ENCODE results near the gene CCDC12. TPM values are rescaled to one million over a fixed set of nuclear protein-coding genes. Genes with fewer than 3 reads are reported as not detected.
A peak's percentile ranks its signal among the peaks of the same experiment; 100 is the strongest.

Gene CCDC12
- total RNA-seq, 4 donors from 2014 or later: 36.9 to 59.4 (median 50.2) TPM

DNA sequence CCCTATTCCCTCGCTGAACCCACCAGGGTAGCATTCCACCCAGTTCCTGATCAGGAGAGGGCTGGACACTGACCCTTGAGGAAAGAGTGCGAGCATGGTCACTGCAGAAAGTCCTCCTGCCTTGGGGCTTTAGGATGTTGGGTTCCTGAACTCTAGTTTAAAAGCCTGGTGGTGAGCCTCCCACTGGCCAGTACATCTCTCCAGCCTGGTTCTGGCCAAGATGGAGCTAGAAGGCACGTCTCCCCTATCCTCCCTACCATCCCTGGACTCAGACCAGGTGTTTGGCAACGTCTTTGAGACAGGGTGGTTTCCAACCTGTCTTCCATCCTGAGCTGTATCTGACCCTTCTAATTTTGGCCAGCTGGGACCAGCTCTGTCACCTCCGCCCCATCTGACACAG, 34.4 kb upstream of the CCDC12 start:
- Histone ChIP-seq H3K27ac (peak overlapping the region in 1 of 4 donors; percentile 92), H3K4me1 (peaks cover 0 to 16% (median 2%) of the 10 kb centered on the region in 4 donors), H3K9me3 (no peaks in the 10 kb centered on the region), H3K27me3 (no peaks in the 10 kb centered on the region), H3K36me3 (peaks cover 0 to 48% (median 0%) of the 10 kb centered on the region in 3 donors), H3K4me3 (no peak overlapping the region)
- TF ChIP-seq POLR2A (IDR thresholded peaks at IDR 0.05) (no peak), EP300 (IDR thresholded peaks at IDR 0.05) (no peak)
- TF ChIP-seq, protein P1, sequence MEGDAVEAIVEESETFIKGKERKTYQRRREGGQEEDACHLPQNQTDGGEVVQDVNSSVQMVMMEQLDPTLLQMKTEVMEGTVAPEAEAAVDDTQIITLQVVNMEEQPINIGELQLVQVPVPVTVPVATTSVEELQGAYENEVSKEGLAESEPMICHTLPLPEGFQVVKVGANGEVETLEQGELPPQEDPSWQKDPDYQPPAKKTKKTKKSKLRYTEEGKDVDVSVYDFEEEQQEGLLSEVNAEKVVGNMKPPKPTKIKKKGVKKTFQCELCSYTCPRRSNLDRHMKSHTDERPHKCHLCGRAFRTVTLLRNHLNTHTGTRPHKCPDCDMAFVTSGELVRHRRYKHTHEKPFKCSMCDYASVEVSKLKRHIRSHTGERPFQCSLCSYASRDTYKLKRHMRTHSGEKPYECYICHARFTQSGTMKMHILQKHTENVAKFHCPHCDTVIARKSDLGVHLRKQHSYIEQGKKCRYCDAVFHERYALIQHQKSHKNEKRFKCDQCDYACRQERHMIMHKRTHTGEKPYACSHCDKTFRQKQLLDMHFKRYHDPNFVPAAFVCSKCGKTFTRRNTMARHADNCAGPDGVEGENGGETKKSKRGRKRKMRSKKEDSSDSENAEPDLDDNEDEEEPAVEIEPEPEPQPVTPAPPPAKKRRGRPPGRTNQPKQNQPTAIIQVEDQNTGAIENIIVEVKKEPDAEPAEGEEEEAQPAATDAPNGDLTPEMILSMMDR (IDR thresholded peaks at IDR 0.05): no peak
- no peak for DNase-seq (ENCODE audit: low spot score in 2 of 2)
- 90 to 93% methylated on average over 5 of the region's 5 CpGs for WGBS, 2 donors

- DNase-seq (ENCODE audit: low spot score in 2 of 2): no peak
- no peaks in the 10 kb centered on the region for H3K27me3 ChIP-seq
Measured at GRCh38 chr3:47010111-47010712, 33.7 kb upstream of the CCDC12 start.

DNA sequence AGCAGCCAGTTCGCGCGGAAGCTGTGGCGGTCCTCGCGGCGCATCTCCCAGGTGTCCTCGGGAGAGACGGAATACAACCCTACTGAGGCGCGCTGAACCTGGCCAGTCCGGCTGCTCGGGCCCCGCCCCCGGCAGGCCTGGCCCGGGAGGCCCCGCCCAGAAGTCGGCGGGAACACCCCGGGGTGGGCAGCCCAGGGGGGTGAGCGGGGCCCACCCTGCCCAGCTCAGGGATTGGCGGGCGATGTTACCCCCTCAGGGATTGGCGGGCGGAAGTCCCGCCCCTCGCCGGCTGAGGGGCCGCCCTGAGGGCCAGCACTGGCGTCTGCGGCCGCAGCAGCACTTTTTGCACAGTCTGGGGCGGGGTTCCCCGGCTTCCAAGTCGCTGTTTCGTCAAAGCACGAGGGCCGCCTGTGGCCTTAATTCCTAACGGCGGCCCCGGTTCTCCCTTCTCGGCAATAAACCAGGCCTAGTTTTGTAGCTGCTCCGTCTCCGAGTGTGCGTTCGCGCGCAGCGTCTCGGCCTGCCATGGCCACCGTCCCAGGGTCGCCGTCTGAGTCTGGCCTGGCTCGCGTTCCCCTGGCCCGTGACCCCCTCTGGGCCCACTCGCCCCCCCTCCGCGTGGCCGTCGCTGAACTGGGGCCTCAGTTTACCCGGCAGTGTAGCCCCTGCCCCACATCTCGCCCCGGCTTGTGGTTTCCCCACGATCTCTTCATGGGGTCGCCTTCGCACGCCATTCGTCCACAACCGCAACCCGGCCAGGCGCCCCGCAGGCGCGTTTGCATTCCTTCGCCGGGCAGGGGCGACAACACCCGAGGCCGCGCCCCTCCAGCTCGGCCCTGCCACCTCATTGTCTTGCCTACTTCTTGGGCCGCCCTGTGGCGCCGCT, 32.9 kb upstream of the CCDC12 start:
- H3K27ac ChIP-seq: peak overlapping the region; percentile 67 to 92 (median 86)

More at GRCh38 chr3:47010111-47010712, 33.7 kb upstream of the CCDC12 start:
- H3K27ac ChIP-seq: peak overlapping the region; percentile 67 to 92 (median 86)
- H3K4me1 ChIP-seq: peaks cover 0 to 16% (median 2%) of the 10 kb centered on the region in 4 donors
- H3K4me3 ChIP-seq: peak overlapping the region; percentile 52 to 67 (median 62)
- 72 to 89% methylated on average over 17 to 20 of the region's 23 CpGs for WGBS, 2 donors
- TF ChIP-seq POLR2A (IDR thresholded peaks at IDR 0.05) (no peak), EP300 (IDR thresholded peaks at IDR 0.05) (no peak)
- TF ChIP-seq, protein P1 (IDR thresholded peaks at IDR 0.05): no peak
- H3K36me3 ChIP-seq: peaks cover 0 to 48% (median 2%) of the 10 kb centered on the region in 3 donors
- no peaks in the 10 kb centered on the region for H3K9me3 ChIP-seq

GRCh38 chr3:47008851-47009224, 32.3 kb upstream of the CCDC12 start:
- 25 to 58% methylated on average over 8 to 23 of the region's 23 CpGs for WGBS, 2 donors
- peak overlapping the region; percentile 52 to 67 (median 62) for H3K4me3 ChIP-seq
- H3K4me1 ChIP-seq: peaks cover 0 to 16% (median 2%) of the 10 kb centered on the region in 4 donors
- no peaks in the 10 kb centered on the region for H3K27me3 ChIP-seq
- DNase-seq (ENCODE audit: low spot score in 2 of 2): no peak
- peaks cover 0 to 48% (median 4%) of the 10 kb centered on the region in 3 donors for H3K36me3 ChIP-seq
- no peaks in the 10 kb centered on the region for H3K9me3 ChIP-seq
- TF ChIP-seq EP300 (IDR thresholded peaks at IDR 0.05) (no peak), POLR2A (IDR thresholded peaks at IDR 0.05) (no peak)
- TF ChIP-seq, protein P1 (IDR thresholded peaks at IDR 0.05): no peak
- peak overlapping the region; percentile 67 to 92 (median 86) for H3K27ac ChIP-seq

More for the DNA sequence above, 32.9 kb upstream of the CCDC12 start:
- TF ChIP-seq, protein P1 (IDR thresholded peaks at IDR 0.05): peak in 2 of 5 experiments; percentile 20 to 32
- TF ChIP-seq EP300 (IDR thresholded peaks at IDR 0.05) (peak; percentile 52 to 92), POLR2A (IDR thresholded peaks at IDR 0.05) (peak; percentile 75 to 90)
- peaks cover 0 to 48% (median 4%) of the 10 kb centered on the region in 3 donors for H3K36me3 ChIP-seq
- WGBS, 2 donors: 2 to 5% methylated on average over 24 to 54 of the region's 85 CpGs
- H3K4me3 ChIP-seq: peak overlapping the region; percentile 52 to 67 (median 62)
- no peaks in the 10 kb centered on the region for H3K9me3 ChIP-seq
- H3K27me3 ChIP-seq: no peaks in the 10 kb centered on the region
- DNase-seq (ENCODE audit: low spot score in 2 of 2): peak; percentile 70 to 80
- H3K4me1 ChIP-seq: peaks cover 0 to 16% (median 2%) of the 10 kb centered on the region in 4 donors
